GM10266 (cell line): ENCODE data around the gene FARP1.

Source experiments
- DNase-seq: peaks from one replicate; pipeline ENCODE4 v3.0.0; 2012; ENCODE audit errors: extremely low spot score
- CTCF ChIP-seq: IDR thresholded peaks from 2 replicates; pipeline ENCODE4 v1.5.1; 2012; ENCODE audit warnings: mild to moderate bottlenecking, low read depth; ENCODE audit not compliant: control insufficient read depth, insufficient read depth; ENCODE audit errors: missing control alignments

The FARP1 gene

GRCh38 chr13:98214008-98214643 lies 71.2 kb downstream of the FARP1 start:
- no peak for TF ChIP-seq CTCF
- DNase-seq, result no peak

- no peak for TF ChIP-seq CTCF
- no peak for DNase-seq
Observed at GRCh38 chr13:98214707-98215106, 71.8 kb downstream of the FARP1 start.

- TF ChIP-seq CTCF, result no peak
- no peak for DNase-seq
Observed at GRCh38 chr13:98215508-98215907, 72.6 kb downstream of the FARP1 start.

GRCh38 chr13:98216135-98216565 lies 73.3 kb downstream of the FARP1 start:
- no peak for TF ChIP-seq CTCF
- DNase-seq, result no peak

- no peak for DNase-seq
- TF ChIP-seq CTCF, result no peak
Observed at GRCh38 chr13:98216711-98217285, 73.9 kb downstream of the FARP1 start.

- DNase-seq, result no peak
- no peak for TF ChIP-seq CTCF
Observed at GRCh38 chr13:98217597-98217996, 74.7 kb downstream of the FARP1 start.

- no peak for DNase-seq
- TF ChIP-seq CTCF, result no peak
Observed at GRCh38 chr13:98219685-98220084, 76.8 kb downstream of the FARP1 start.
